ENCODE data around the gene NANS. TPM values are rescaled to one million over a fixed set of nuclear protein-coding genes. Genes with fewer than 3 reads are reported as not detected.

Gene NANS
- polyA plus RNA-seq, 1 donor from 2014 or later = 16.9 TPM

GRCh38 chr9:98009936-98010335 is 46.6 kb upstream of the NANS start:
- no peaks in the 10 kb centered on the region for H4K20me1 ChIP-seq (ENCODE audit: insufficient read depth)
- no peak overlapping the region for H2AFZ ChIP-seq (ENCODE audit: low read depth, low read length)
- H3K4me3 ChIP-seq (ENCODE audit: low read length) = no peak overlapping the region
- H3K79me2 ChIP-seq (replicated peaks; ENCODE audit: insufficient read depth, low read length) = no peaks in the 10 kb centered on the region
- H3K9me3 ChIP-seq (ENCODE audit: low read length) = no peaks in the 10 kb centered on the region
- no peak overlapping the region for H3K4me2 ChIP-seq (ENCODE audit: low read length)
- no peaks in the 10 kb centered on the region for H3F3A ChIP-seq (ENCODE audit: insufficient read depth, low read length, poor library complexity, severe bottlenecking)
- no peak overlapping the region for H3K27ac ChIP-seq (ENCODE audit: low read length)
- H3K36me3 ChIP-seq (ENCODE audit: insufficient read depth, low read length) = peaks cover 5% of the 10 kb centered on the region
- H3K9ac ChIP-seq (ENCODE audit: low read length) = no peak overlapping the region
- H3K9me2 ChIP-seq (ENCODE audit: insufficient read depth, low read length) = no peaks in the 10 kb centered on the region
- TF ChIP-seq RAD21 (conservative IDR thresholded peaks at IDR 0.05) = no peak
- TF ChIP-seq CTCF (IDR thresholded peaks at IDR 0.05; ENCODE audit: poor library complexity, severe bottlenecking) = no peak
- no peak for TF ChIP-seq EZH2 (IDR thresholded peaks at IDR 0.05; ENCODE audit: borderline replicate concordance, insufficient read depth, low read length, poor library complexity, severe bottlenecking)
- no peak for TF ChIP-seq SMC3 (conservative IDR thresholded peaks at IDR 0.05; ENCODE audit: poor library complexity)
- TF ChIP-seq EP300 (conservative IDR thresholded peaks at IDR 0.05; ENCODE audit: poor library complexity, severe bottlenecking) = no peak
- TF ChIP-seq MXI1 (conservative IDR thresholded peaks at IDR 0.05; ENCODE audit: poor library complexity, severe bottlenecking) = no peak
- TF ChIP-seq REST (IDR thresholded peaks at IDR 0.05; ENCODE audit: borderline replicate concordance) = no peak
- no peak for TF ChIP-seq POLR2AphosphoS5 (IDR thresholded peaks at IDR 0.05)
- TF ChIP-seq TAF1 (IDR thresholded peaks at IDR 0.05; ENCODE audit: low read depth) = no peak
- no peaks in the 10 kb centered on the region for H3K27me3 ChIP-seq (ENCODE audit: insufficient read depth, low read depth, low read length)

- peaks cover 5% of the 10 kb centered on the region for H3K36me3 ChIP-seq (ENCODE audit: insufficient read depth, low read length)
- H3K9me3 ChIP-seq (ENCODE audit: low read length) = no peaks in the 10 kb centered on the region
- no peak overlapping the region for H3K9ac ChIP-seq (ENCODE audit: low read length)
- no peak overlapping the region for H2AFZ ChIP-seq (ENCODE audit: low read depth, low read length)
- no peaks in the 10 kb centered on the region for H3K79me2 ChIP-seq (replicated peaks; ENCODE audit: insufficient read depth, low read length)
- H3K4me3 ChIP-seq (ENCODE audit: low read length) = peak overlapping the region; percentile 41
- no peaks in the 10 kb centered on the region for H3K27me3 ChIP-seq (ENCODE audit: insufficient read depth, low read depth, low read length)
- H3K4me2 ChIP-seq (ENCODE audit: low read length) = no peak overlapping the region
- TF ChIP-seq CTCF (IDR thresholded peaks at IDR 0.05; ENCODE audit: poor library complexity, severe bottlenecking) (no peak), MXI1 (conservative IDR thresholded peaks at IDR 0.05; ENCODE audit: poor library complexity, severe bottlenecking) (no peak), EZH2 (IDR thresholded peaks at IDR 0.05; ENCODE audit: borderline replicate concordance, insufficient read depth, low read length, poor library complexity, severe bottlenecking) (no peak), REST (IDR thresholded peaks at IDR 0.05; ENCODE audit: borderline replicate concordance) (no peak), TAF1 (IDR thresholded peaks at IDR 0.05; ENCODE audit: low read depth) (no peak), RAD21 (conservative IDR thresholded peaks at IDR 0.05) (no peak), SMC3 (conservative IDR thresholded peaks at IDR 0.05; ENCODE audit: poor library complexity) (no peak), POLR2AphosphoS5 (IDR thresholded peaks at IDR 0.05) (no peak), EP300 (conservative IDR thresholded peaks at IDR 0.05; ENCODE audit: poor library complexity, severe bottlenecking) (no peak)
- no peaks in the 10 kb centered on the region for H3K9me2 ChIP-seq (ENCODE audit: insufficient read depth, low read length)
- no peaks in the 10 kb centered on the region for H4K20me1 ChIP-seq (ENCODE audit: insufficient read depth)
- no peaks in the 10 kb centered on the region for H3F3A ChIP-seq (ENCODE audit: insufficient read depth, low read length, poor library complexity, severe bottlenecking)
- no peak overlapping the region for H3K27ac ChIP-seq (ENCODE audit: low read length)
These were observed 46.1 kb upstream of the NANS start for GRCh38 chr9:98010445-98010844.
